ENCODE results near the gene PHTF2. TPM values are rescaled to one million over a fixed set of nuclear protein-coding genes. Genes with fewer than 3 reads are reported as not detected.

The PHTF2 gene
- total RNA-seq, 1 experiment from 2014 or later, result 52.0 TPM

- no peak overlapping the region for H3K27ac ChIP-seq
- no peak overlapping the region for H3K4me3 ChIP-seq
- no peak for TF ChIP-seq EZH2 (IDR thresholded peaks at IDR 0.05; ENCODE audit: low read depth)
- TF ChIP-seq CTCF (conservative IDR thresholded peaks at IDR 0.05), result no peak
- ChIA-PET POLR2A (ENCODE audit: unreplicated experiment) (interaction anchor here (0.6 to 0.7 kb wide), 3 partner anchors 19 to 1481 kb away, joined by 5 to 9 read pairs (median 5); no protein-coding TSS in a partner anchor), CTCF (interaction anchor here (0.6 kb wide), 1 partner anchor 1337 kb away, joined by 4 read pairs; no protein-coding TSS in a partner anchor)
- no TSS peak for BruUV-seq (replicated peaks)
- H3K4me1 ChIP-seq (replicated peaks; ENCODE audit: insufficient read depth), result no peaks in the 10 kb centered on the region
- H3K27me3 ChIP-seq (ENCODE audit: insufficient read depth, low read depth), result no peaks in the 10 kb centered on the region
- intact Hi-C loops (cut with micrococcal nuclease; ENCODE audit: unreplicated experiment), result no loop called here
- H4K20me1 ChIP-seq (ENCODE audit: insufficient read depth), result no peaks in the 10 kb centered on the region
- H3K79me2 ChIP-seq (ENCODE audit: low read depth), result no peaks in the 10 kb centered on the region
- H3K4me2 ChIP-seq, result no peak overlapping the region
- H2AFZ ChIP-seq, result no peak overlapping the region
- H3K36me3 ChIP-seq (ENCODE audit: low read depth), result no peaks in the 10 kb centered on the region
- no peaks in the 10 kb centered on the region for H3K9me3 ChIP-seq (ENCODE audit: insufficient read depth, low read depth)
- H3K9me2 ChIP-seq (ENCODE audit: insufficient read depth), result no peaks in the 10 kb centered on the region
- H3F3A ChIP-seq (ENCODE audit: insufficient read depth, low read depth), result no peaks in the 10 kb centered on the region
- DNase-seq, result no peak
Measured at GRCh38 chr7:77913977-77914607, 115.5 kb downstream of the PHTF2 start.

- Histone ChIP-seq H3K4me2 (no peak overlapping the region), H3K4me1 (replicated peaks; ENCODE audit: insufficient read depth) (no peaks in the 10 kb centered on the region), H4K20me1 (ENCODE audit: insufficient read depth) (no peaks in the 10 kb centered on the region), H3K9me2 (ENCODE audit: insufficient read depth) (no peaks in the 10 kb centered on the region), H3K9me3 (ENCODE audit: insufficient read depth, low read depth) (no peaks in the 10 kb centered on the region), H3K36me3 (ENCODE audit: low read depth) (no peaks in the 10 kb centered on the region; the same call in 1 of the 2 replicates), H3K27me3 (ENCODE audit: insufficient read depth, low read depth) (no peaks in the 10 kb centered on the region), H3K79me2 (ENCODE audit: low read depth) (no peaks in the 10 kb centered on the region), H3K27ac (no peak overlapping the region), H2AFZ (no peak overlapping the region), H3F3A (ENCODE audit: insufficient read depth, low read depth) (no peaks in the 10 kb centered on the region), H3K4me3 (no peak overlapping the region)
- no TSS peak for BruUV-seq (replicated peaks)
- DNase-seq, result no peak
- ChIA-PET CTCF (no interaction called here), POLR2A (ENCODE audit: unreplicated experiment) (no interaction called here)
- intact Hi-C loops (cut with micrococcal nuclease; ENCODE audit: unreplicated experiment), result no loop called here
- no peak for TF ChIP-seq CTCF (conservative IDR thresholded peaks at IDR 0.05)
- no peak for TF ChIP-seq EZH2 (IDR thresholded peaks at IDR 0.05; ENCODE audit: low read depth)
Measured at GRCh38 chr7:77917500-77918262, 119.1 kb downstream of the PHTF2 start.

GRCh38 chr7:77918676-77919075 is 120.1 kb downstream of the PHTF2 start:
- ChIA-PET CTCF (no interaction called here), POLR2A (ENCODE audit: unreplicated experiment) (interaction anchor here (0.6 kb wide), 1 partner anchor 237 kb away, joined by 8 read pairs; no protein-coding TSS in a partner anchor)
- intact Hi-C loops (cut with micrococcal nuclease; ENCODE audit: unreplicated experiment), result no loop called here
- Histone ChIP-seq H3K9me2 (ENCODE audit: insufficient read depth) (no peaks in the 10 kb centered on the region), H3K79me2 (ENCODE audit: low read depth) (no peaks in the 10 kb centered on the region), H3K9me3 (ENCODE audit: insufficient read depth, low read depth) (no peaks in the 10 kb centered on the region), H3K4me2 (no peak overlapping the region), H3K36me3 (ENCODE audit: low read depth) (no peaks in the 10 kb centered on the region; the same call in 1 of the 2 replicates), H3K27me3 (ENCODE audit: insufficient read depth, low read depth) (no peaks in the 10 kb centered on the region), H3K4me1 (replicated peaks; ENCODE audit: insufficient read depth) (no peaks in the 10 kb centered on the region), H4K20me1 (ENCODE audit: insufficient read depth) (no peaks in the 10 kb centered on the region), H3K27ac (no peak overlapping the region), H2AFZ (no peak overlapping the region), H3K4me3 (no peak overlapping the region), H3F3A (ENCODE audit: insufficient read depth, low read depth) (no peaks in the 10 kb centered on the region)
- no peak for DNase-seq
- TF ChIP-seq CTCF (conservative IDR thresholded peaks at IDR 0.05) (no peak), EZH2 (IDR thresholded peaks at IDR 0.05; ENCODE audit: low read depth) (no peak)
- BruUV-seq (replicated peaks), result no TSS peak

Measured in PC-9 (cell line).